Hepatocyte (in vitro differentiated cells): ENCODE measurements around the gene VAC14. TPM values are rescaled to one million over a fixed set of nuclear protein-coding genes. Genes with fewer than 3 reads are reported as not detected.

ENCODE experiments used
- DNase-seq: peaks from one replicate; pipeline ENCODE4 v3.0.0-alpha.2; 2016; ENCODE audit warnings: low spot score
- H2AFZ ChIP-seq: fragments of 200-600 bp; sonication (generic); 2 replicates; pipeline ENCODE4 v1.6.0; 2016; ENCODE audit warnings: antibody characterized with exemption, mild to moderate bottlenecking
- H3K27ac ChIP-seq: fragments of 200-600 bp; sonication (generic); 2 replicates; pipeline ENCODE4 v1.5.1; 2016; ENCODE audit warnings: mild to moderate bottlenecking
- H3K27me3 ChIP-seq: fragments of 200-600 bp; sonication (generic); 2 replicates; pipeline ENCODE4 v1.6.1; 2016
- H3K36me3 ChIP-seq: fragments of 200-600 bp; sonication (generic); replicated peaks from 2 replicates; pipeline ENCODE4 v1.5.1; 2016; ENCODE audit warnings: low read depth; ENCODE audit not compliant: insufficient read depth
- H3K4me1 ChIP-seq: fragments of 200-600 bp; sonication (generic); 2 replicates; pipeline ENCODE4 v1.5.1; 2016; ENCODE audit warnings: mild to moderate bottlenecking, moderate library complexity; ENCODE audit not compliant: insufficient read depth
- H3K4me2 ChIP-seq: fragments of 200-600 bp; sonication (generic); 2 replicates; pipeline ENCODE4 v1.6.0; 2016
- H3K4me3 ChIP-seq: fragments of 200-600 bp; sonication (generic); 2 replicates; pipeline ENCODE4 v1.5.1; 2016; ENCODE audit warnings: mild to moderate bottlenecking
- H3K79me2 ChIP-seq: fragments of 200-600 bp; sonication (generic); 2 replicates; pipeline ENCODE4 v1.6.0; 2017; ENCODE audit warnings: mild to moderate bottlenecking
- H3K9me2 ChIP-seq: fragments of 200-600 bp; sonication (generic); replicated peaks from 2 replicates; pipeline ENCODE4 v1.6.0; 2017; ENCODE audit warnings: mild to moderate bottlenecking; ENCODE audit not compliant: insufficient read depth
- H3K9me3 ChIP-seq: fragments of 200-600 bp; sonication (generic); 2 replicates; pipeline ENCODE4 v1.5.1; 2016; ENCODE audit warnings: low read depth, mild to moderate bottlenecking
- H4K20me1 ChIP-seq: fragments of 200-600 bp; sonication (generic); 2 replicates; pipeline ENCODE4 v1.6.0; 2016; ENCODE audit warnings: mild to moderate bottlenecking; ENCODE audit not compliant: insufficient read depth, poor library complexity, severe bottlenecking
- EZH2 ChIP-seq: fragments of 200-600 bp; sonication (generic); IDR thresholded peaks from 2 replicates; pipeline ENCODE4 v1.6.1; 2016; ENCODE audit warnings: antibody characterized with exemption, mild to moderate bottlenecking, borderline replicate concordance
- EZH2phosphoT487 ChIP-seq: fragments of 200-600 bp; sonication (generic); IDR thresholded peaks from one replicate; pipeline ENCODE4 v1.6.1; 2018; ENCODE audit warnings: antibody characterized with exemption, mild to moderate bottlenecking, low read depth, moderate library complexity; ENCODE audit not compliant: unreplicated experiment, severe bottlenecking
- WGBS: methylation state at CpG from one replicate; pipeline ENCODE4 v1.1.6; 2016; ENCODE audit warnings: low lambda C conversion rate; ENCODE audit errors: missing lambda C conversion rate; 5-methylcytosine and 5-hydroxymethylcytosine counted together
- polyA plus RNA-seq: library from polyadenylated mRNA; unstranded; fragments of >200 nt; fragmentation: Nextera tagmentation; extraction: Ambion mirVana; gene quantifications from 2 replicates; pipeline ENCODE4 v1.2.1, GENCODE V29; 2016
- total RNA-seq: library from RNA; depleted of rRNA; stranded (reverse); fragments of >200 nt; gene quantifications from 2 replicates; pipeline ENCODE4 v1.2.3, GENCODE V29; 2014
- TF ChIP-seq, protein P1 (sequence below): fragments of 200-600 bp; sonication (generic); IDR thresholded peaks from 2 replicates; pipeline ENCODE4 v1.5.1; 2016; ENCODE audit warnings: antibody characterized with exemption, mild to moderate bottlenecking; ENCODE audit not compliant: poor library complexity

Gene VAC14
- total and polyA plus RNA-seq, 2 experiments from 2014 or later = 35.8 to 49.4 TPM

DNA sequence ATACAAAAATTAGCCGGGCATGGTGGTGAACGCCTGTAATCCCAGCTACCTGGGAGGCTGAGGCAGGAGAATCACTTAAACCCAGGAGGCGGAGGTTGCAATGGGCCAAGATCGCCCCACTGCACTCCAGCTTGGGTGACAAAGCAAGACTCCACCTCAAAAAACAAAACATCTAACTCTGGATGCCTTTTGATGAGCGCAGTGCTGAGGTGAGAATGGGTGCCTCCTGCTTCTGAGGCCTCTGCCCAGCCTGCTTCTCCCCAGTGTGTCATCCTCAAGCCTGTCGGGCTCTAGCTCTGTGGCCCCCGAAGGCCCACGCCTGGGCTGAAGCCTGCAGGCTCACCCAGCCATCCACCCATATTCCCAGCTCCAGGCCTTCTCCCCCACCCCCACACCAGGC is 104.6 kb downstream of the VAC14 start:
- H3K9me2 ChIP-seq = no peaks in the 10 kb centered on the region
- no peaks in the 10 kb centered on the region for H3K27me3 ChIP-seq
- DNase-seq = no peak
- 97% methylated on average over 7 of the region's 8 CpGs for WGBS
- no peaks in the 10 kb centered on the region for H3K36me3 ChIP-seq
- TF ChIP-seq EZH2 = no peak
- TF ChIP-seq EZH2phosphoT487 = no peak
- TF ChIP-seq, protein P1, sequence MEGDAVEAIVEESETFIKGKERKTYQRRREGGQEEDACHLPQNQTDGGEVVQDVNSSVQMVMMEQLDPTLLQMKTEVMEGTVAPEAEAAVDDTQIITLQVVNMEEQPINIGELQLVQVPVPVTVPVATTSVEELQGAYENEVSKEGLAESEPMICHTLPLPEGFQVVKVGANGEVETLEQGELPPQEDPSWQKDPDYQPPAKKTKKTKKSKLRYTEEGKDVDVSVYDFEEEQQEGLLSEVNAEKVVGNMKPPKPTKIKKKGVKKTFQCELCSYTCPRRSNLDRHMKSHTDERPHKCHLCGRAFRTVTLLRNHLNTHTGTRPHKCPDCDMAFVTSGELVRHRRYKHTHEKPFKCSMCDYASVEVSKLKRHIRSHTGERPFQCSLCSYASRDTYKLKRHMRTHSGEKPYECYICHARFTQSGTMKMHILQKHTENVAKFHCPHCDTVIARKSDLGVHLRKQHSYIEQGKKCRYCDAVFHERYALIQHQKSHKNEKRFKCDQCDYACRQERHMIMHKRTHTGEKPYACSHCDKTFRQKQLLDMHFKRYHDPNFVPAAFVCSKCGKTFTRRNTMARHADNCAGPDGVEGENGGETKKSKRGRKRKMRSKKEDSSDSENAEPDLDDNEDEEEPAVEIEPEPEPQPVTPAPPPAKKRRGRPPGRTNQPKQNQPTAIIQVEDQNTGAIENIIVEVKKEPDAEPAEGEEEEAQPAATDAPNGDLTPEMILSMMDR = no peak
- no peaks in the 10 kb centered on the region for H4K20me1 ChIP-seq
- no peak overlapping the region for H3K4me3 ChIP-seq
- H3K79me2 ChIP-seq = no peaks in the 10 kb centered on the region
- peak overlapping the region; percentile 65 for H3K27ac ChIP-seq
- no peak overlapping the region for H3K4me2 ChIP-seq
- no peaks in the 10 kb centered on the region for H3K9me3 ChIP-seq
- H3K4me1 ChIP-seq = peaks cover 49% of the 10 kb centered on the region
- no peak overlapping the region for H2AFZ ChIP-seq

DNA sequence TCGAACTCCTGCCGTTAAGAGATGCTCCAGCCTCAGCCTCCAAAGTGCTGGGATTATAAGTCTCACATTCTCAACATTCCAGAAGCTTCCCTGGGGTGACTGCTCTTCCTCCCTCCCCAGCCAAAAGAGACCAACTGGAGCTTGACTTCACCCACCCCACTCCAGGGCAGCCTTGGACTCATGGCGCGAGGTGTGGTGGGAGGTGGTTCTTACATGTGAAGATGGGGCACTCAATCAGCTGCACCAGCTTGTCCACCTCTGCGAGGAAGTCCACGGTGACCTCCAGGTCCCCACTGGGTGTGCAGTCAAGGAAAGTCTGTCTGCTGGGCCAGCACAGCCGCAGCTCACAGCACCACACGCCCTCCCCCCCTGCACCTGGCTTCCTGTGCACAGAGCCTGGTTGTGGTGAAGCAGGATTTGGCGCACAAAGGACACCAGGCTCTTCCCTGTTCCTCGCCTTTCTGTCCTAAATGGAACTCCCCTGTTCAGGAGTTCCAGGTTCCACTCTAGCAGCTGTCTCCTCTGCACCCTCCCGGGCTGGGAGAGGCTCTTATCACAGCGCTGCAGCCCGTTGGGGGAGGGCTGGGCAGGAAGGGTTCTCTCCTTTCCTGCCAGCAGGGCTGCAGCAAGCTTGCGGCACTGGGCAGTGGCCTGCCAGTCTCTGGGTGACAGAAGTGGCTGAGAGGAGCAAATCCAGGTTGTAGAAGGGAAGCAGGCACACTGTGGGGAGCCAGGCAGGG is 105.5 kb downstream of the VAC14 start:
- no peak for DNase-seq
- H3K36me3 ChIP-seq = no peaks in the 10 kb centered on the region
- no peak overlapping the region for H2AFZ ChIP-seq
- H4K20me1 ChIP-seq = no peaks in the 10 kb centered on the region
- H3K4me1 ChIP-seq = peaks cover 57% of the 10 kb centered on the region
- H3K4me3 ChIP-seq = no peak overlapping the region
- 77% methylated on average over 14 of the region's 14 CpGs for WGBS
- TF ChIP-seq EZH2phosphoT487 = no peak
- TF ChIP-seq, protein P1 = no peak
- TF ChIP-seq EZH2 = no peak
- H3K27me3 ChIP-seq = no peaks in the 10 kb centered on the region
- H3K79me2 ChIP-seq = no peaks in the 10 kb centered on the region
- no peaks in the 10 kb centered on the region for H3K9me3 ChIP-seq
- H3K27ac ChIP-seq = no peak overlapping the region
- H3K9me2 ChIP-seq = no peaks in the 10 kb centered on the region
- H3K4me2 ChIP-seq = no peak overlapping the region

DNA sequence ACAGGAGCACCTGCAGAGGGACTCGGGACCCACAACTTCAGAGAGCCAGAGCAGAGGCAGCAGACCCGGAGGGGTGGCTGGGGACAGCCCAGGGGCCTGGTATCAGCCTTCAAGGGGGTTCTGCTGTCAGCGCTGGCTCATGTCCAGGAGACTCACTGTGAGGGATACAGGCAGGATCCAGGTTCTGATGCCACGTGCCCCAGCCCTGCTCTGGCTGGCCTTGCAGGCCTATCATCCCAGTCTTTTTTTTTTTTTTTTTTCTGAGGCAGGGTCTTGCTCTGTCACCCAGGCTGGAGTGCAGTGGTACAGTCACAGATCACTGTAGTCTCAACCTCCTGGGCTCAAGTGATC is 106.1 kb downstream of the VAC14 start:
- peaks cover 57% of the 10 kb centered on the region for H3K4me1 ChIP-seq
- WGBS = 89% methylated on average over 4 of the region's 4 CpGs

More for the DNA sequence above, 106.1 kb downstream of the VAC14 start:
- peak overlapping the region; percentile 92 for H3K27ac ChIP-seq
- no peak for DNase-seq
- no peaks in the 10 kb centered on the region for H3K79me2 ChIP-seq
- no peak overlapping the region for H2AFZ ChIP-seq
- no peak overlapping the region for H3K4me3 ChIP-seq
- TF ChIP-seq EZH2phosphoT487 (no peak), EZH2 (no peak)
- TF ChIP-seq, protein P1 = no peak
- H3K9me2 ChIP-seq = no peaks in the 10 kb centered on the region
- no peaks in the 10 kb centered on the region for H3K27me3 ChIP-seq
- no peaks in the 10 kb centered on the region for H3K9me3 ChIP-seq
- no peaks in the 10 kb centered on the region for H3K36me3 ChIP-seq
- H4K20me1 ChIP-seq = no peaks in the 10 kb centered on the region
- no peak overlapping the region for H3K4me2 ChIP-seq
